ENCODE measurements around the gene FOXRED2.

- TF ChIP-seq POLR2A (IDR thresholded peaks at IDR 0.05) (no peak), CTCF (IDR thresholded peaks at IDR 0.05) (no peak), POLR2AphosphoS5 (IDR thresholded peaks at IDR 0.05) (no peak)
Measured at GRCh38 chr22:36554098-36554497, 47.3 kb upstream of the FOXRED2 start.
